DOHH2 (cell line): ENCODE results near the gene ALS2CL.

Experiments used
- H3F3A ChIP-seq: fragments of 200-600 bp; sonication (generic), shearing (Covaris generic); 2 replicates; pipeline ENCODE4 v1.6.0; 2016; ENCODE audit warnings: antibody characterized with exemption, mild to moderate bottlenecking; ENCODE audit not compliant: control insufficient read depth, insufficient read depth
- H3K27ac ChIP-seq: fragments of 200-600 bp; sonication (generic); 2 replicates; pipeline ENCODE4 v1.5.1; 2014; ENCODE audit warnings: low read depth, mild to moderate bottlenecking, low read length, moderate library complexity
- H3K27me3 ChIP-seq: fragments of 200-600 bp; sonication (generic); 2 replicates; pipeline ENCODE4 v1.6.1; 2014; ENCODE audit warnings: mild to moderate bottlenecking, low read length, mixed read lengths; ENCODE audit not compliant: control insufficient read depth
- H3K36me3 ChIP-seq: fragments of 200-600 bp; sonication (generic); 2 replicates; pipeline ENCODE4 v1.6.1; 2014; ENCODE audit warnings: mild to moderate bottlenecking, low read length, moderate library complexity, mixed read lengths; ENCODE audit not compliant: control insufficient read depth
- H3K4me1 ChIP-seq: fragments of 200-600 bp; sonication (generic); 2 replicates; pipeline ENCODE4 v1.6.1; 2014; ENCODE audit warnings: mild to moderate bottlenecking, low read length, mixed read lengths; ENCODE audit not compliant: control insufficient read depth
- H3K4me2 ChIP-seq: fragments of 200-600 bp; sonication (generic); 2 replicates; pipeline ENCODE4 v1.6.0; 2014; ENCODE audit warnings: mild to moderate bottlenecking, low read length, moderate library complexity
- H3K4me3 ChIP-seq: fragments of 200-600 bp; sonication (generic); 2 replicates; pipeline ENCODE4 v1.5.1; 2014; ENCODE audit warnings: mild to moderate bottlenecking, low read length, mixed read lengths
- H3K79me2 ChIP-seq: fragments of 200-600 bp; sonication (generic); 2 replicates; pipeline ENCODE4 v1.6.1; 2014; ENCODE audit warnings: mild to moderate bottlenecking, low read length, mixed read lengths; ENCODE audit not compliant: control insufficient read depth
- H3K9me2 ChIP-seq: fragments of 200-600 bp; sonication (generic); replicated peaks from 2 replicates; pipeline ENCODE4 v1.6.1; 2014; ENCODE audit warnings: mild to moderate bottlenecking, low read length, mixed read lengths; ENCODE audit not compliant: control insufficient read depth
- H3K9me3 ChIP-seq: fragments of 200-600 bp; sonication (generic); 2 replicates; pipeline ENCODE4 v1.6.1; 2014; ENCODE audit warnings: antibody characterized with exemption, low read length, mixed read lengths; ENCODE audit not compliant: control insufficient read depth, insufficient read depth
- H4K20me1 ChIP-seq: fragments of 200-600 bp; sonication (generic); 2 replicates; pipeline ENCODE4 v1.6.0; 2014; ENCODE audit warnings: low read depth, mild to moderate bottlenecking, antibody characterized with exemption, low read length, moderate library complexity; ENCODE audit not compliant: control insufficient read depth, insufficient read depth
- CTCF ChIP-seq: fragments of 200-600 bp; sonication (generic); IDR thresholded peaks from one replicate; pipeline ENCODE4 v1.5.1; 2014; ENCODE audit warnings: antibody characterized with exemption, mild to moderate bottlenecking, low read depth, low read length; ENCODE audit not compliant: poor library complexity, severe bottlenecking
- EZH2phosphoT487 ChIP-seq: fragments of 200-600 bp; sonication (generic); IDR thresholded peaks from 2 replicates; pipeline ENCODE4 v1.6.1; 2017; ENCODE audit warnings: borderline replicate concordance, mild to moderate bottlenecking, antibody characterized with exemption, low read length, moderate library complexity, mixed read lengths

The ALS2CL gene

GRCh38 chr3:46681387-46681786 is 12.1 kb downstream of the ALS2CL start:
- H3K4me2 ChIP-seq, result no peak overlapping the region
- H3K9me3 ChIP-seq, result no peaks in the 10 kb centered on the region
- no peak overlapping the region for H3K4me3 ChIP-seq
- no peaks in the 10 kb centered on the region for H3K79me2 ChIP-seq
- H4K20me1 ChIP-seq, result no peaks in the 10 kb centered on the region
- H3K27me3 ChIP-seq, result peaks cover 7% of the 10 kb centered on the region; the same call in 1 of the 2 replicates
- no peaks in the 10 kb centered on the region for H3K36me3 ChIP-seq
- H3F3A ChIP-seq, result no peaks in the 10 kb centered on the region
- TF ChIP-seq EZH2phosphoT487 (no peak), CTCF (no peak)
- no peaks in the 10 kb centered on the region for H3K4me1 ChIP-seq
- H3K27ac ChIP-seq, result no peak overlapping the region
- no peaks in the 10 kb centered on the region for H3K9me2 ChIP-seq

GRCh38 chr3:46680298-46680826 is 13.1 kb downstream of the ALS2CL start:
- Histone ChIP-seq H4K20me1 (no peaks in the 10 kb centered on the region), H3K9me2 (no peaks in the 10 kb centered on the region), H3K4me1 (no peaks in the 10 kb centered on the region), H3K4me3 (no peak overlapping the region), H3K27me3 (peaks cover 7% of the 10 kb centered on the region; the same call in 1 of the 2 replicates), H3K4me2 (no peak overlapping the region), H3K79me2 (no peaks in the 10 kb centered on the region), H3F3A (no peaks in the 10 kb centered on the region), H3K27ac (no peak overlapping the region), H3K36me3 (no peaks in the 10 kb centered on the region), H3K9me3 (no peaks in the 10 kb centered on the region)
- TF ChIP-seq EZH2phosphoT487 (no peak), CTCF (no peak)

GRCh38 chr3:46679681-46680080 is 13.8 kb downstream of the ALS2CL start:
- peaks cover 7% of the 10 kb centered on the region; the same call in 1 of the 2 replicates for H3K27me3 ChIP-seq
- H3K4me2 ChIP-seq, result no peak overlapping the region
- H3K9me2 ChIP-seq, result no peaks in the 10 kb centered on the region
- TF ChIP-seq EZH2phosphoT487 (no peak), CTCF (no peak)
- H4K20me1 ChIP-seq, result no peaks in the 10 kb centered on the region
- H3K9me3 ChIP-seq, result no peaks in the 10 kb centered on the region
- no peaks in the 10 kb centered on the region for H3K79me2 ChIP-seq
- H3K36me3 ChIP-seq, result no peaks in the 10 kb centered on the region
- no peak overlapping the region for H3K27ac ChIP-seq
- no peaks in the 10 kb centered on the region for H3F3A ChIP-seq
- H3K4me3 ChIP-seq, result no peak overlapping the region
- no peaks in the 10 kb centered on the region for H3K4me1 ChIP-seq

GRCh38 chr3:46678280-46678679 is 15.2 kb downstream of the ALS2CL start:
- no peaks in the 10 kb centered on the region for H3K9me3 ChIP-seq
- no peaks in the 10 kb centered on the region for H3K9me2 ChIP-seq
- H3K27me3 ChIP-seq, result peaks cover 11% of the 10 kb centered on the region
- no peaks in the 10 kb centered on the region for H3K4me1 ChIP-seq
- no peak overlapping the region for H3K4me2 ChIP-seq
- no peak overlapping the region for H3K27ac ChIP-seq
- H3K79me2 ChIP-seq, result no peaks in the 10 kb centered on the region
- no peaks in the 10 kb centered on the region for H3F3A ChIP-seq
- no peaks in the 10 kb centered on the region for H3K36me3 ChIP-seq
- H3K4me3 ChIP-seq, result no peak overlapping the region
- no peaks in the 10 kb centered on the region for H4K20me1 ChIP-seq
- TF ChIP-seq CTCF, result no peak
- TF ChIP-seq EZH2phosphoT487, result no peak
